Measurements from ENCODE around the gene NADSYN1.
"Not testable (repeated sequence)": the region's sequence is repeated elsewhere in the genome, so short reads cannot be mapped to it uniquely, and the experiment has no call there.

Gene NADSYN1

GRCh38 chr11:71453037-71453917, at the start of gene NADSYN1:
Gene NADSYN1, plus strand, starts transcription at chr11:71453203. Its CDS starts 94 bp downstream, at chr11:71453297.
- DNase-seq: peak; percentile 99

GRCh38 chr11:71404209-71404608, 48.8 kb upstream of the NADSYN1 start:
- no peak for DNase-seq

- DNase-seq: peak; percentile 96
These were observed 46.3 kb upstream of the NADSYN1 start for GRCh38 chr11:71406681-71407080.

GRCh38 chr11:71407356-71407755, 45.6 kb upstream of the NADSYN1 start:
- no peak for DNase-seq

GRCh38 chr11:71408826-71409225, 44.2 kb upstream of the NADSYN1 start:
- no peak for DNase-seq

GRCh38 chr11:71410363-71410966, 42.5 kb upstream of the NADSYN1 start:
- DNase-seq: no peak

- no peak for DNase-seq
These were observed 38.4 kb upstream of the NADSYN1 start for GRCh38 chr11:71414645-71415044.

- peak; percentile 69 for DNase-seq
These were observed 34.4 kb upstream of the NADSYN1 start for GRCh38 chr11:71418643-71419042.

GRCh38 chr11:71420455-71421241, 32.4 kb upstream of the NADSYN1 start:
- peak; percentile 78 for DNase-seq

GRCh38 chr11:71421392-71421950, 31.5 kb upstream of the NADSYN1 start:
- DNase-seq: peak; percentile 93

- DNase-seq: not testable (repeated sequence)
These were observed 30.7 kb upstream of the NADSYN1 start for GRCh38 chr11:71422318-71422717.

GRCh38 chr11:71423181-71423790, 29.7 kb upstream of the NADSYN1 start:
- peak; percentile 90 for DNase-seq

GRCh38 chr11:71425409-71425808, 27.6 kb upstream of the NADSYN1 start:
- peak; percentile 33 for DNase-seq

- peak; percentile 77 for DNase-seq
These were observed 27.1 kb upstream of the NADSYN1 start for GRCh38 chr11:71425860-71426259.

- no peak for DNase-seq
These were observed 26.6 kb upstream of the NADSYN1 start for GRCh38 chr11:71426413-71426812.

- no peak for DNase-seq
These were observed 24.1 kb upstream of the NADSYN1 start for GRCh38 chr11:71428861-71429435.

- DNase-seq: no peak
These were observed 23.3 kb upstream of the NADSYN1 start for GRCh38 chr11:71429701-71430100.

- DNase-seq: no peak
These were observed 22.8 kb upstream of the NADSYN1 start for GRCh38 chr11:71430166-71430565.

GRCh38 chr11:71431271-71431670, 21.7 kb upstream of the NADSYN1 start:
- DNase-seq: no peak

GRCh38 chr11:71432761-71433647, 20.0 kb upstream of the NADSYN1 start:
- peak; percentile 92 for DNase-seq

Data from RPMI8226 (cell line).